Heart right ventricle (tissue), 16 donors: ENCODE results near the gene HSBP1L1. TPM values are rescaled to one million over a fixed set of nuclear protein-coding genes. Genes with fewer than 3 reads are reported as not detected.

Experiments used
- ATAC-seq, 8 donors: fragments of 200-7000 bp; cut with Tn5 transposase; one replicate each; pipeline ENCODE4 v1.9.1; 2020; ENCODE audit warnings: mild to moderate bottlenecking in 8 of 8, moderate library complexity in 8 of 8, moderate number of reproducible peaks in 1 of 8
- DNase-seq, 2 donors: peaks; one replicate each; pipeline ENCODE4 v3.0.0-alpha.2; 2020
- H3K27ac ChIP-seq, 10 donors: fragments of 200-600 bp; sonication (generic) in 2 of 10; one replicate each; pipeline versions ENCODE4 v1.5.0 to v1.8.0; 2020 to 2022; ENCODE audit warnings: mild to moderate bottlenecking in 3 of 10
- H3K27me3 ChIP-seq, 7 donors: fragments of 200-600 bp; one replicate each; pipeline ENCODE4 v1.8.0; 2021 to 2022; ENCODE audit warnings: mild to moderate bottlenecking in 2 of 7
- H3K36me3 ChIP-seq, 9 donors: fragments of 200-600 bp; sonication (generic) in 1 of 9; one replicate each; pipeline versions ENCODE4 v1.5.0 to v1.8.0; 2020 to 2022; ENCODE audit warnings: mild to moderate bottlenecking in 2 of 9
- H3K4me1 ChIP-seq, 9 donors: fragments of 200-600 bp; sonication (generic) in 1 of 9; one replicate each; pipeline versions ENCODE4 v1.5.0 to v1.8.0; 2020 to 2022; ENCODE audit warnings: mild to moderate bottlenecking in 4 of 9
- H3K4me3 ChIP-seq, 10 donors: fragments of 200-600 bp; sonication (generic) in 2 of 10; one replicate each; pipeline versions ENCODE4 v1.5.0 to v1.8.0; 2020 to 2022; ENCODE audit warnings: mild to moderate bottlenecking in 7 of 10, moderate library complexity in 2 of 10
- H3K9me3 ChIP-seq, 11 donors: fragments of 200-600 bp in 10 of 11; sonication (generic) in 2 of 11; one replicate each; pipeline versions ENCODE4 v1.5.0 to v1.8.0; 2013 to 2022; ENCODE audit warnings: mild to moderate bottlenecking in 2 of 11, control low read depth in 1 of 11, moderate library complexity in 1 of 11
- WGBS, 2 donors: extraction: QIAGEN DNeasy Blood & Tissue Kit; methylation state at CpG; one replicate each; pipeline ENCODE4 v1.1.7; 2013; ENCODE audit warnings: inconsistent platforms in 1 of 2; 5-methylcytosine and 5-hydroxymethylcytosine counted together
- intact Hi-C, 10 donors: fragments of 100-400 bp; cut with DNase I; formaldehyde crosslinking; loops; one replicate each; pipeline versions ENCODE4 v1.11.1 to v1.14.2; 2022
- polyA plus RNA-seq, 2 donors: library from polyadenylated mRNA; stranded (reverse); fragments of 200-250 nt; gene quantifications; one replicate each; pipeline ENCODE4 v1.2.3, GENCODE V29; 2013
- total RNA-seq, 10 donors: library from RNA; stranded (reverse); fragmentation: NEBNext Ultra II Directional in 3 of 10; extraction: Animal tissue kit (Norgen Biotek cat#: 25700) in 3 of 10; gene quantifications; one replicate each; pipeline versions ENCODE4 v1.2.1 to v1.2.4, GENCODE V29; 2021 to 2023
- TF ChIP-seq, protein P1 (sequence below), 9 donors: fragments of 200-600 bp; sonication (generic) in 2 of 9; IDR thresholded peaks; one replicate each; pipeline versions ENCODE4 v1.5.0 to v1.8.0; 2021 to 2022; ENCODE audit warnings: antibody characterized with exemption in 9 of 9, mild to moderate bottlenecking in 5 of 9, moderate library complexity in 1 of 9
- donor health status: Arrhythmogenic right ventricular cardiomyopathy.
- donor health status: ischemic (EF 13 %, LVEDD 7.1; RV severe dilation, severe dysfunction).
- donor health status: healthy with polysubstance abuse.
- donor health status: DM: no; HTN: yes; CAD: no.
- donor health status: DM: no; HTN: no; CAD: no.
- donor health status: ischemic (EF 25% LVEDD 6.9; RV normal size, moderate dysfunction).
- donor health status: ischemic (EF 25% LVEDD 5.7; RV mildly dilated, moderate dysfunction).
- donor health status: healthy.
- donor health status: DM: yes; HTN: yes; CAD: no.
- donor health status: Ischemic cardiomyopathy.
- donor health status: ischemic (EF 35%, LVEDD 5.7; RV mildly dilated, moderate dysfunction).
- donor health status: nonischemic (EF 11% LVEDD 7.7; RV severe dilation, severe dysfunction).
- donor health status: DM: yes; HTN: yes; CAD: no.
- donor health status: PGD.
- donor health status: ischemic (EF 29% LVEDD 5.4; RV normal size, mild dysfunction).
- donor health status: nonischemic (EF 23%, LVEDD 6.1; RV moderate dilation, normal function).

Gene HSBP1L1
- total and polyA plus RNA-seq, 12 donors = 3.8 to 56.5 (median 6.4) TPM

DNA sequence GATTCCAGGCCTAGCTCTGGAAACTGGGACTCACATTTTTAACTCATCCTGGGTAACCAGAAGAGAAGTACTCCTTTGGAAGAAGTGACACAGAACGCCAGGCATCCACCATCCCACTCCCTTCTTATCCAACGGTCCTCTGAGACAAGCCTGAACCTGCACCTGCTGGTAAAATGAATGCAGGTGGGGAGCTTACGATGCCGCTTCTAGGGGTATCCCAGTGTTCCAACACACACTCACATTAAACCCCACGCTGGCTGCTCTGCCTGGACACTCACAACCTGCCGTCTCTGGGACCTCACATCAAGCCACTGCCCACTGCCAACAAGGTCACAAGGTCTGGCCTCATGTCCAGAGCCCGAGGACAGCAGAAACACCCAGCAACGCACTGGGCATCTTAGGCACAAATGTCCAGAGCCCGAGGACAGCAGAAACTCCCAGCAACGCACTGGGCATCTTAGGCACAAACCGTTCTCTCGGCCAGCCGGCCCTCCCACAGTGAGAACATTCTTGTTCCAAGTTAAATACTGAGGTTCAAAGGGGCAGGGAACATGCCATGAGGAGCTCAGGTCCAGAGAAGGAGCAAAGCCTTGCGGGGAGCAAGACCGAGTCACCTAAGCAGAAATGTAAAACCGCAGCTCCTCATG lies 22.8 kb upstream of the HSBP1L1 start:
- ATAC-seq (no peak), DNase-seq (no peak)
- H3K27me3 ChIP-seq = no peaks in the 10 kb centered on the region
- intact Hi-C loops = loop anchor here in 1 of 10 donors (10.0 kb wide), 1 partner anchor 93 kb away; the partner anchor contains the start of gene RBFA
- H3K27ac ChIP-seq = no peak overlapping the region
- H3K4me1 ChIP-seq = peaks cover 8 to 70% (median 24%) of the 10 kb centered on the region in 9 donors
- no peak overlapping the region for H3K4me3 ChIP-seq
- no peaks in the 10 kb centered on the region for H3K9me3 ChIP-seq
- H3K36me3 ChIP-seq = peaks cover 0 to 69% (median 14%) of the 10 kb centered on the region in 9 donors
- WGBS, 2 donors = 88 to 93% methylated on average over 16 of the region's 16 CpGs
- TF ChIP-seq, protein P1, sequence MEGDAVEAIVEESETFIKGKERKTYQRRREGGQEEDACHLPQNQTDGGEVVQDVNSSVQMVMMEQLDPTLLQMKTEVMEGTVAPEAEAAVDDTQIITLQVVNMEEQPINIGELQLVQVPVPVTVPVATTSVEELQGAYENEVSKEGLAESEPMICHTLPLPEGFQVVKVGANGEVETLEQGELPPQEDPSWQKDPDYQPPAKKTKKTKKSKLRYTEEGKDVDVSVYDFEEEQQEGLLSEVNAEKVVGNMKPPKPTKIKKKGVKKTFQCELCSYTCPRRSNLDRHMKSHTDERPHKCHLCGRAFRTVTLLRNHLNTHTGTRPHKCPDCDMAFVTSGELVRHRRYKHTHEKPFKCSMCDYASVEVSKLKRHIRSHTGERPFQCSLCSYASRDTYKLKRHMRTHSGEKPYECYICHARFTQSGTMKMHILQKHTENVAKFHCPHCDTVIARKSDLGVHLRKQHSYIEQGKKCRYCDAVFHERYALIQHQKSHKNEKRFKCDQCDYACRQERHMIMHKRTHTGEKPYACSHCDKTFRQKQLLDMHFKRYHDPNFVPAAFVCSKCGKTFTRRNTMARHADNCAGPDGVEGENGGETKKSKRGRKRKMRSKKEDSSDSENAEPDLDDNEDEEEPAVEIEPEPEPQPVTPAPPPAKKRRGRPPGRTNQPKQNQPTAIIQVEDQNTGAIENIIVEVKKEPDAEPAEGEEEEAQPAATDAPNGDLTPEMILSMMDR (IDR thresholded peaks at IDR 0.05) = no peak

DNA sequence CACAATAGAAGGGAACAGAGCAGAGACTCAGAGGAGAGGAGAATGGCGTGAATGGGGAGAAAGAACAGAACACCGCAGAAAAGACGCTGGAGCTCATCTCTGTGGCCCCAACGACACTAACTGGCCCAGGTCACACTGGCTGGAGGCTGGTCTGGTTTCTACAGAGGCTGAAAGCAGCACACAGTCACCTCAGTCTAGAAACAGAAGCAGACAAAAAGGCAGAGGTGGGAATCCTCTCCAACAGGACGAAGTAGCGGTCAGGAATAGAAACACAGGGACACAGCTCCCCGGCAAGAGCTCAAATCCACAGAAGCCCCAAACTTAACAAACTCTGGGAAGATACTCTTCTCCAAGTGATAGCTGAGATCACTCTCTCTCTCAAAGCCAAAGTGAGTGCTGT lies 22.2 kb upstream of the HSBP1L1 start:
- intact Hi-C loops = loop anchor here in 1 of 10 donors (10.0 kb wide), 1 partner anchor 93 kb away; the partner anchor contains the start of gene RBFA
- ATAC-seq = no peak
- H3K27ac ChIP-seq = no peak overlapping the region

DNA sequence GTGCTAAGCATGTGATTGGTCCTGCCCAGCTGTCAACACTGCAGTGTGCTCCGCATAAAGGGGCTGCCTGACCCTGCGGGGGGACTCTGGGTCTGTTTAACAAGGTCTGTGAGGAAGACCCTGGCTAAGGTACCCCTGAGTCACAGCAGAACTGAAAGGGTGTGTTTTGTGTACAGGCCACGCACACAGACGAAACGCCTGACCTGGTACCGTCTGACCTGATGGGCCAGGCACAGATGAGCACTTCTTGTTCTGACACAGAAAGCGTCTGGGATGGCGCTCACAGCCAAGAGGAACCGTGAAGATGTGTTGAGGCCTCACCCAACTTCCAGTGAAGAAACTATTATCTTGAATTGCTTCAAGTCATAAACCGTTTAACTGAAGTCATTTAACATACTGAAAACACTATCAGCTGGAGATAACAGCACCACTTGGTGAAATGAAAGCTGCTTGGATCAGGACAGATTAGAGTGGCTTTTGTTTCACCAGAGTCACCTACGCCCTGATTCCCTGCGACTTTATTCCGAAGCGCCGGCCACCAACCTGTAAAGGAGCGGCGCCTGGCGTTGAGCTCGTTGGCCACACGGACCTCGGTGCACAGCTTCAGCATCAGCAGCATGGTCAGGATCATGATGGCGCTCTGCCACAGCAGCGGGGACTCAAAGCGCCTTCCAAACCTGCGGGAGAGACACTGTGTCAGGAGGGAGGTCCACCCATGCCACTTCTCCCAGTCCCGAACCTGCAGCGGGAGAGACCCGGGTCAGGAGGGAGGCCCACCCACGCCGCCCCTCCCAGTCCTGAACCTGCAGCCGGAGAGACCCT lies 21.4 kb upstream of the HSBP1L1 start:
- TF ChIP-seq, protein P1 (IDR thresholded peaks at IDR 0.05) = no peak
- intact Hi-C loops = loop anchor here in 1 of 10 donors (10.0 kb wide), 1 partner anchor 92 kb away; the partner anchor contains the start of gene RBFA
- WGBS, 2 donors = 70 to 75% methylated on average over 31 of the region's 31 CpGs
- peaks cover 11 to 83% (median 35%) of the 10 kb centered on the region in 9 donors for H3K4me1 ChIP-seq
- no peak overlapping the region for H3K27ac ChIP-seq
- no peak for DNase-seq
- H3K36me3 ChIP-seq = peaks cover 0 to 71% (median 18%) of the 10 kb centered on the region in 9 donors
- peak in 2 of 8 donors; percentile 3 to 33 for ATAC-seq
- no peaks in the 10 kb centered on the region for H3K9me3 ChIP-seq
- H3K27me3 ChIP-seq = no peaks in the 10 kb centered on the region
- H3K4me3 ChIP-seq = no peak overlapping the region

More for the DNA sequence above, 22.2 kb upstream of the HSBP1L1 start:
- DNase-seq = no peak
- H3K4me1 ChIP-seq = peaks cover 8 to 76% (median 31%) of the 10 kb centered on the region in 9 donors
- H3K27me3 ChIP-seq = no peaks in the 10 kb centered on the region
- TF ChIP-seq, protein P1 (IDR thresholded peaks at IDR 0.05) = no peak
- no peaks in the 10 kb centered on the region for H3K9me3 ChIP-seq
- WGBS, 2 donors = 80 to 83% methylated on average over 7 of the region's 7 CpGs
- H3K4me3 ChIP-seq = no peak overlapping the region
- H3K36me3 ChIP-seq = peaks cover 0 to 73% (median 18%) of the 10 kb centered on the region in 9 donors

DNA sequence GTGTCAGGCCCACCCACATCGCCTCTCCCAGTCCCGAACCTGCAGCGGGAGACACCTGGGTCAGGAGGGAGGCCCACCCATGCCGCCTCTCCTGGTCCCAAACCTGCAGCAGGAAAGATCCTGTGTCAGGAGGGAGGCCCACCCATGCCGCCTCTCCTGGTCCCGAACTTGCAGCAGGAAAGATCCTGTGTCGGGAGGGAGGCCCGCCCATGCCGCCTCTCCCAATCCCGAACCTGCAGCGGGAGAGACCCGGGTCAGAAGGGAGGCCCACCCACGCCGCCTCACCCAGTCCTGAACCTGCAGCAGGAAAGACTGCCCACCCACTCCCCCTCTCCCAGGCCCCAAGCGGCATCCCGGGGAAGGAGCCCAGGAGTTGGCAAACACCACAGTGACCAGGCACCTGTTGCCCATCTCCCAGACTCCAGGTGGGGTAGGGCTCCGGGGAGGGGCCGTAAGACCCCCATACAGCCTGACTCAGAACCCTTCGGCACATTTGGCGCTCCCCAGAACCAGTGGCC lies 20.8 kb upstream of the HSBP1L1 start:
- peak in 1 of 8 donors; percentile 21 for ATAC-seq
- WGBS, 2 donors = 96% methylated on average over 20 of the region's 20 CpGs
- intact Hi-C loops = loop anchor here in 1 of 10 donors (10.0 kb wide), 1 partner anchor 91 kb away; the partner anchor contains the start of gene RBFA
- H3K4me3 ChIP-seq = no peak overlapping the region
- peaks cover 11 to 84% (median 42%) of the 10 kb centered on the region in 9 donors for H3K4me1 ChIP-seq
- DNase-seq = no peak
- TF ChIP-seq, protein P1 (IDR thresholded peaks at IDR 0.05) = no peak
- H3K36me3 ChIP-seq = peaks cover 0 to 71% (median 18%) of the 10 kb centered on the region in 9 donors
- no peaks in the 10 kb centered on the region for H3K27me3 ChIP-seq
- H3K9me3 ChIP-seq = no peaks in the 10 kb centered on the region
- H3K27ac ChIP-seq = no peak overlapping the region
